Trophoblast cell (in vitro differentiated cells and primary cell): Measurements from ENCODE around the gene NPHP4.

Source experiments
- DNase-seq, 2 donors: peaks; one replicate each; pipeline ENCODE4 v3.0.0-alpha.2; 2016
- H2AFZ ChIP-seq: 2 replicates; pipeline ENCODE4 v1.6.1; 2013; ENCODE audit warnings: low read length, moderate library complexity, mild to moderate bottlenecking; ENCODE audit not compliant: insufficient read depth, poor library complexity
- H2AK5ac ChIP-seq: 2 replicates; pipeline ENCODE4 v1.6.1; 2013; ENCODE audit warnings: mild to moderate bottlenecking, low read length
- H2BK120ac ChIP-seq: 2 replicates; pipeline ENCODE4 v1.6.1; 2013; ENCODE audit warnings: low read length, mild to moderate bottlenecking, moderate library complexity; ENCODE audit not compliant: insufficient read depth, poor library complexity
- H2BK12ac ChIP-seq: 2 replicates; pipeline ENCODE4 v1.6.1; 2013; ENCODE audit warnings: mild to moderate bottlenecking, low read length, moderate library complexity
- H2BK5ac ChIP-seq: 2 replicates; pipeline ENCODE4 v1.6.1; 2013; ENCODE audit warnings: low read length, low read depth, moderate library complexity, mild to moderate bottlenecking; ENCODE audit not compliant: poor library complexity
- H3K14ac ChIP-seq: 2 replicates; pipeline ENCODE4 v1.6.1; 2013; ENCODE audit warnings: mild to moderate bottlenecking, low read length
- H3K18ac ChIP-seq: 2 replicates; pipeline ENCODE4 v1.6.1; 2013; ENCODE audit warnings: mild to moderate bottlenecking, low read length
- H3K23ac ChIP-seq: 2 replicates; pipeline ENCODE4 v1.6.1; 2013; ENCODE audit warnings: low read length
- H3K27ac ChIP-seq: 2 replicates; pipeline ENCODE4 v1.5.1; 2013; ENCODE audit warnings: low read depth, mild to moderate bottlenecking, inconsistent platforms, low read length, moderate library complexity
- H3K27me3 ChIP-seq: 2 replicates; pipeline ENCODE4 v1.6.1; 2013; ENCODE audit warnings: inconsistent platforms, mild to moderate bottlenecking, low read length, moderate library complexity; ENCODE audit not compliant: insufficient read depth
- H3K36me3 ChIP-seq, 2 experiments: 1 replicate in 1 of 2; 2 replicates in 1 of 2; pipeline ENCODE4 v1.6.1; 2013; ENCODE audit warnings: low read length in 2 of 2, mild to moderate bottlenecking in 2 of 2, moderate library complexity in 1 of 2; ENCODE audit not compliant: insufficient read depth in 2 of 2, control insufficient read depth in 1 of 2
- H3K4ac ChIP-seq: 2 replicates; pipeline ENCODE4 v1.6.1; 2013; ENCODE audit warnings: low read depth, mild to moderate bottlenecking, low read length, moderate library complexity
- H3K4me1 ChIP-seq, 2 experiments: 1 replicate in 1 of 2; 2 replicates in 1 of 2; pipeline ENCODE4 v1.6.1; 2013; ENCODE audit warnings: low read length in 2 of 2, mild to moderate bottlenecking in 2 of 2, moderate library complexity in 1 of 2; ENCODE audit not compliant: insufficient read depth in 2 of 2, control insufficient read depth in 1 of 2
- H3K4me2 ChIP-seq: 2 replicates; pipeline ENCODE4 v1.6.1; 2013; ENCODE audit warnings: inconsistent platforms, mild to moderate bottlenecking, low read length, moderate library complexity
- H3K4me3 ChIP-seq: 2 replicates; pipeline ENCODE4 v1.5.1; 2013; ENCODE audit warnings: mild to moderate bottlenecking, low read depth, low read length, inconsistent platforms
- H3K79me1 ChIP-seq: one replicate; pipeline ENCODE4 v1.6.1; 2013; ENCODE audit warnings: low read length
- H3K79me2 ChIP-seq: 2 replicates; pipeline ENCODE4 v1.6.1; 2013; ENCODE audit warnings: low read length, mild to moderate bottlenecking; ENCODE audit not compliant: control insufficient read depth, insufficient read depth, poor library complexity
- H3K9ac ChIP-seq: 2 replicates; pipeline ENCODE4 v1.6.1; 2013; ENCODE audit warnings: mild to moderate bottlenecking, low read length
- H3K9me3 ChIP-seq: 2 replicates; pipeline ENCODE4 v1.6.1; 2013; ENCODE audit warnings: low read depth, mild to moderate bottlenecking, control low read depth, inconsistent platforms, low read length; ENCODE audit not compliant: insufficient read depth
- H4K12ac ChIP-seq: 2 replicates; pipeline ENCODE4 v1.6.1; 2013; ENCODE audit warnings: low read depth, mild to moderate bottlenecking, low read length, moderate library complexity
- H4K8ac ChIP-seq: 2 replicates; pipeline ENCODE4 v1.6.1; 2013; ENCODE audit warnings: low read depth, mild to moderate bottlenecking, low read length, moderate library complexity
- H4K91ac ChIP-seq: one replicate; pipeline ENCODE4 v1.6.1; 2013; ENCODE audit warnings: low read depth, mild to moderate bottlenecking, low read length, moderate library complexity
- WGBS: extraction: QIAGEN DNeasy Blood & Tissue Kit; methylation state at CpG from one replicate; pipeline ENCODE4 v1.1.7; 2013; ENCODE audit warnings: missing lambda C conversion rate; ENCODE audit not compliant: insufficient read length, insufficient coverage; ENCODE audit errors: extremely low coverage; 5-methylcytosine and 5-hydroxymethylcytosine counted together

NPHP4 gene

DNA sequence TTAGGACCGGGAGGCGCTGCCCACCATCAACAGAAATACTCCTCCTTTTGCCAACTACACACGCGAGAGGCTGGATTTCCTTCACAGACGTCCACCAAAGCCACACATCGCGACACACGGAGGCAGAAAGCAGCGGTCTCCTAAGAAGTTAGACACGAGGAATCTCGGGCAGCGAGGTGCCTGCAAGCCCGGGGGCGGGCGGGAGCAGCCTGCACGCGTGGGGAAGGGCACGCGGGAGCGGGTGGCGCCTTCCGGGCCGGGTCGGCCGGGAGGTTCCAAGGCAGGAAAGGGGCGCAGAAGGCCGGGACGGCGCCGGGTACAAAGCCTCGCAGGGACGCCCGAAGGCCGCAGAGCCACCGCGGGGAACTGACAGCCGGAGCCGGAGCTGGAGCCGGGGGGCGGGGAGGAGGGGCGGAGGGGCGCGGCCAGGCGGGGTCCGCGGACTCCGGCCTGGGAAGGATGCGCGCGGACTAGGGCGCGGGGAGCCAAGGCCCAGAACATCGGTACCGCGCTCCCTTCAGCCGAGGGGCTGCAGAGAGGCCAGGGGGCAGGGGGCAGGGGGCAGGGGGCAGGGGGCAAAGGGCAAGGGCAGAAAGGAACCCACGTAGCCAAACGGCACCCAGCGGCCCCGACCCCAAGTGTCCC is 722 bp downstream of the NPHP4 start:
- H3K23ac ChIP-seq, result no peak overlapping the region
- DNase-seq, result peak in 1 of 2 donors; percentile 17
- no CpG with 5 or more reads among the region's 60 CpGs for WGBS

DNA sequence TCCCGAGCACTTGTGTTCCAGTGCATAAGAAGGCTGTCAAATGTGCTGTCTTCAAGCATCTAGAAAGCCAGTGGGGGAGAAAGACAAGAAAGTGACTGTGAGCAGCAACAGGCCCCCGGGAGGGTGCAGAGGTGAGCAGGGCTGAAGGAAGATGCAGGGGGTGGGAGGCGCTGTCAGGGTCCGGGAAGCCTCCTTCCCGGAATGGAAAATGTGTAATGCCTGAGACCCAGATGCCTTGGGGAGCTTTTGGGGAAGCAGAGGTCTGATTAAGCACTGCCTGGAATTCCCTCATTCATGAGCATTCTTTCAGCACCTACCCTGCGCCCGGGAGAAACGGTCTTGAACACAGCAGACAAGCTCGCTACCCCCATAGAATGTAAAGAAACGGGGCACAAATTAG is 1.3 kb downstream of the NPHP4 start:
- Histone ChIP-seq H3K4me3 (no peak overlapping the region), H3K18ac (no peak overlapping the region), H2BK5ac (no peak overlapping the region), H3K4me1 (peaks cover 7 to 12% of the 10 kb centered on the region in 2 experiments), H2AK5ac (no peak overlapping the region), H3K27me3 (peaks cover 25% of the 10 kb centered on the region), H2BK120ac (no peak overlapping the region), H3K79me1 (peaks cover 4% of the 10 kb centered on the region), H3K4ac (no peak overlapping the region), H4K91ac (no peak overlapping the region), H2AFZ (peak overlapping the region; percentile 85), H3K4me2 (peak overlapping the region; percentile 96), H3K9ac (no peak overlapping the region), H4K12ac (no peak overlapping the region), H3K79me2 (peaks cover 5% of the 10 kb centered on the region), H3K9me3 (peaks cover 2% of the 10 kb centered on the region), H3K23ac (no peak overlapping the region), H4K8ac (no peak overlapping the region), H3K14ac (no peak overlapping the region), H3K36me3 (no peaks in the 10 kb centered on the region), H2BK12ac (no peak overlapping the region), H3K27ac (no peak overlapping the region)
- DNase-seq, result no peak
- WGBS, result no CpG with 5 or more reads among the region's 10 CpGs

More for the DNA sequence above, 722 bp downstream of the NPHP4 start:
- H3K4me3 ChIP-seq, result peak overlapping the region; percentile 88
- no peak overlapping the region for H2AK5ac ChIP-seq
- H2BK5ac ChIP-seq, result peak overlapping the region; percentile 37
- peaks cover 5% of the 10 kb centered on the region for H3K79me2 ChIP-seq
- no peak overlapping the region for H3K27ac ChIP-seq
- H2BK120ac ChIP-seq, result peak overlapping the region; percentile 70
- no peak overlapping the region for H2BK12ac ChIP-seq
- H3K14ac ChIP-seq, result peak overlapping the region; percentile 85
- H4K8ac ChIP-seq, result peak overlapping the region; percentile 82
- no peaks in the 10 kb centered on the region for H3K36me3 ChIP-seq
- H3K9ac ChIP-seq, result peak overlapping the region; percentile 42
- peak overlapping the region; percentile 96 for H3K4me2 ChIP-seq
- H3K4ac ChIP-seq, result no peak overlapping the region
- peaks cover 7 to 12% of the 10 kb centered on the region in 2 experiments for H3K4me1 ChIP-seq
- H3K27me3 ChIP-seq, result peaks cover 25% of the 10 kb centered on the region
- H3K18ac ChIP-seq, result peak overlapping the region; percentile 93
- H3K79me1 ChIP-seq, result peaks cover 4% of the 10 kb centered on the region
- peak overlapping the region; percentile 85 for H2AFZ ChIP-seq
- H4K12ac ChIP-seq, result no peak overlapping the region
- peaks cover 2% of the 10 kb centered on the region for H3K9me3 ChIP-seq
- peak overlapping the region; percentile 72 for H4K91ac ChIP-seq

DNA sequence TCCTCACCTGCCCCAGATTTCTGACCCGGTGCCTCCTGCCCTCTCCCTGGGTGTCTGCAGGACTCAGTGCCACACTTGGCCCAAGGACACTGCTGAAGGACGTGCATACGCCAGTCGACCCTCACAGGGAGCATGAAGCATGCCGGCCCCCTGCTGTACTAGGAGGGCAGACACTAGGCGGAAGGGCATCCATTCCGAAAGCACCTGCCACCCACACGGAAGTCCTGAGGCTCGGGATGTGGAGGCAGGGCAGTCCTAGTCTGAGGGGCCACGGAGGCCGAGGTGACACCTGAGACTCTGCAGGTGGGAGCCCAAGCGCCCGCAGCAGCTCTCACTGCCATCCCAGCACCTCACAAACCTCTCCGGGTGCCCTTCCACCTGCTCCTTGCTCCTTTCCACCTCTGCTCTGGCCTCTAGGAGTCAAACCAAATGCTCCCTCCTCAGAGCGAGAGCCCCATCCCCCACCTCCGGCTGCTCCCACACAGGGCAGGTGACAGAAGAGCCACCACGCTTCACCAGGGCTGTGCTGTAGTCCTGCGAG is 2.4 kb downstream of the NPHP4 start:
- Histone ChIP-seq H3K4me1 (peaks cover 7 to 12% of the 10 kb centered on the region in 2 experiments), H3K23ac (no peak overlapping the region), H3K4ac (no peak overlapping the region), H4K8ac (no peak overlapping the region), H2AFZ (no peak overlapping the region), H4K12ac (no peak overlapping the region), H3K4me2 (no peak overlapping the region), H2BK5ac (no peak overlapping the region), H3K79me2 (peaks cover 5% of the 10 kb centered on the region), H3K9me3 (peaks cover 2% of the 10 kb centered on the region), H3K14ac (no peak overlapping the region), H2BK12ac (no peak overlapping the region), H3K4me3 (no peak overlapping the region), H3K9ac (no peak overlapping the region), H4K91ac (no peak overlapping the region), H2AK5ac (no peak overlapping the region), H3K18ac (no peak overlapping the region), H3K27me3 (peaks cover 20% of the 10 kb centered on the region), H3K36me3 (no peaks in the 10 kb centered on the region), H3K27ac (no peak overlapping the region), H3K79me1 (peaks cover 4% of the 10 kb centered on the region), H2BK120ac (no peak overlapping the region)
- no peak for DNase-seq
- no CpG with 5 or more reads among the region's 18 CpGs for WGBS

DNA sequence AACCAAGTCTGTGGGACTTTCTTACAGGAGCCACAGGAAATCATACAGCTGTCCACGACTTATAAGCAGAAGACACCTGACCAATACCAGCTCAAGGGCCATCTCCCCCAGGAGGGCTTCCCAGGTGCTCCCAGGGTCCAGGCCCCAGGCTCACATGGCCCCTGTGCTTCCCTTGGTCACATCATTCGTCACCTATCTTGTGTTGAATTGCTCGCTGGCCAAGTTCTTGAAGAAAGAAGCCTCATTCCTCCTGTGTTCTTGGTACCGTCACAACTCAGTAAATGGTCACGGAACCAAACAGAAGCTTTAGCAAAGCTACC is 3.0 kb downstream of the NPHP4 start:
- no peak overlapping the region for H4K8ac ChIP-seq
- H4K12ac ChIP-seq, result no peak overlapping the region
- H3K4me3 ChIP-seq, result no peak overlapping the region
- H2BK120ac ChIP-seq, result no peak overlapping the region
- H3K27me3 ChIP-seq, result peaks cover 19% of the 10 kb centered on the region
- no peak overlapping the region for H2BK12ac ChIP-seq
- no peak for DNase-seq
- H3K79me1 ChIP-seq, result peaks cover 4% of the 10 kb centered on the region
- H3K4me1 ChIP-seq, result peaks cover 7 to 12% of the 10 kb centered on the region in 2 experiments
- no peak overlapping the region for H2BK5ac ChIP-seq
- WGBS, result no CpG with 5 or more reads among the region's 5 CpGs
- H4K91ac ChIP-seq, result no peak overlapping the region
- H3K9ac ChIP-seq, result no peak overlapping the region
- no peak overlapping the region for H3K4me2 ChIP-seq
- H3K27ac ChIP-seq, result no peak overlapping the region
- no peak overlapping the region for H2AFZ ChIP-seq
- no peak overlapping the region for H3K18ac ChIP-seq
- H2AK5ac ChIP-seq, result no peak overlapping the region
- no peak overlapping the region for H3K23ac ChIP-seq
- no peak overlapping the region for H3K14ac ChIP-seq
- H3K36me3 ChIP-seq, result no peaks in the 10 kb centered on the region
- H3K9me3 ChIP-seq, result peaks cover 2% of the 10 kb centered on the region
- H3K79me2 ChIP-seq, result peaks cover 5% of the 10 kb centered on the region
- H3K4ac ChIP-seq, result no peak overlapping the region
